OCI-LY1 (cell line): ENCODE data around the gene FHIT.

Experiments
- H2AFZ ChIP-seq: fragments of 200-600 bp; sonication (generic), shearing (Covaris generic); 2 replicates; pipeline ENCODE4 v1.6.0; 2014; ENCODE audit warnings: antibody characterized with exemption, mild to moderate bottlenecking, low read length
- H3F3A ChIP-seq: fragments of 200-600 bp; sonication (generic), shearing (Covaris generic); 2 replicates; pipeline ENCODE4 v1.6.0; 2014; ENCODE audit warnings: mild to moderate bottlenecking, antibody characterized with exemption, low read length, moderate library complexity; ENCODE audit not compliant: insufficient read depth
- H3K27ac ChIP-seq: fragments of 200-600 bp; sonication (generic); 2 replicates; pipeline ENCODE4 v1.5.1; 2014; ENCODE audit warnings: low read length, mixed run types, mild to moderate bottlenecking, low read depth; ENCODE audit not compliant: poor library complexity, severe bottlenecking
- H3K27me3 ChIP-seq: fragments of 200-600 bp; sonication (generic); 2 replicates; pipeline ENCODE4 v1.6.0; 2014; ENCODE audit warnings: antibody characterized with exemption, mild to moderate bottlenecking, low read length, moderate library complexity; ENCODE audit not compliant: insufficient read depth
- H3K36me3 ChIP-seq: fragments of 200-600 bp; sonication (generic); 2 replicates; pipeline ENCODE4 v1.6.1; 2014; ENCODE audit warnings: mild to moderate bottlenecking, antibody characterized with exemption, low read length, moderate library complexity, mixed read lengths; ENCODE audit not compliant: insufficient read depth
- H3K4me1 ChIP-seq: fragments of 200-600 bp; sonication (generic); 2 replicates; pipeline ENCODE4 v1.5.1; 2014; ENCODE audit warnings: mild to moderate bottlenecking, low read length, moderate library complexity; ENCODE audit not compliant: insufficient read depth, severe bottlenecking
- H3K4me2 ChIP-seq: fragments of 200-600 bp; sonication (generic), shearing (Covaris generic); 2 replicates; pipeline ENCODE4 v1.6.1; 2014; ENCODE audit warnings: low read length
- H3K4me3 ChIP-seq: fragments of 200-600 bp; sonication (generic); 2 replicates; pipeline ENCODE4 v1.5.1; 2014; ENCODE audit warnings: low read length, low read depth, mild to moderate bottlenecking, mixed read lengths; ENCODE audit not compliant: poor library complexity, severe bottlenecking
- H3K79me2 ChIP-seq: fragments of 200-600 bp; shearing (Covaris generic); 2 replicates; pipeline ENCODE4 v1.6.1; 2016; ENCODE audit warnings: mixed run types, low read length, mixed read lengths; ENCODE audit not compliant: insufficient read depth
- H3K9ac ChIP-seq: fragments of 200-600 bp; sonication (generic), shearing (Covaris generic); 2 replicates; pipeline ENCODE4 v1.6.1; 2014; ENCODE audit warnings: mild to moderate bottlenecking, low read length, mixed read lengths
- H3K9me2 ChIP-seq: fragments of 200-600 bp; sonication (generic), shearing (Covaris generic); 2 replicates; pipeline ENCODE4 v1.6.1; 2014; ENCODE audit warnings: low read depth, mild to moderate bottlenecking, low read length, mixed read lengths
- H3K9me3 ChIP-seq: fragments of 200-600 bp; shearing (Covaris generic); 2 replicates; pipeline ENCODE4 v1.6.1; 2014; ENCODE audit warnings: low read length, mixed read lengths
- H4K20me1 ChIP-seq: fragments of 200-600 bp; sonication (generic), shearing (Covaris generic); 2 replicates; pipeline ENCODE4 v1.6.0; 2016; ENCODE audit warnings: mild to moderate bottlenecking, low read length; ENCODE audit not compliant: insufficient read depth
- EZH2 ChIP-seq: fragments of 200-600 bp; sonication (generic), shearing (Covaris generic); IDR thresholded peaks from 2 replicates; pipeline ENCODE4 v1.8.0; 2017; ENCODE audit warnings: borderline replicate concordance, mixed run types, mild to moderate bottlenecking, antibody characterized with exemption, low read length, moderate library complexity, mixed read lengths
- TF ChIP-seq, protein P1 (sequence below): fragments of 200-600 bp; sonication (generic), shearing (Covaris generic); IDR thresholded peaks from 2 replicates; pipeline ENCODE4 v1.5.1; 2017; ENCODE audit warnings: mild to moderate bottlenecking, antibody characterized with exemption, low read length, moderate library complexity, mixed read lengths

The FHIT gene

DNA sequence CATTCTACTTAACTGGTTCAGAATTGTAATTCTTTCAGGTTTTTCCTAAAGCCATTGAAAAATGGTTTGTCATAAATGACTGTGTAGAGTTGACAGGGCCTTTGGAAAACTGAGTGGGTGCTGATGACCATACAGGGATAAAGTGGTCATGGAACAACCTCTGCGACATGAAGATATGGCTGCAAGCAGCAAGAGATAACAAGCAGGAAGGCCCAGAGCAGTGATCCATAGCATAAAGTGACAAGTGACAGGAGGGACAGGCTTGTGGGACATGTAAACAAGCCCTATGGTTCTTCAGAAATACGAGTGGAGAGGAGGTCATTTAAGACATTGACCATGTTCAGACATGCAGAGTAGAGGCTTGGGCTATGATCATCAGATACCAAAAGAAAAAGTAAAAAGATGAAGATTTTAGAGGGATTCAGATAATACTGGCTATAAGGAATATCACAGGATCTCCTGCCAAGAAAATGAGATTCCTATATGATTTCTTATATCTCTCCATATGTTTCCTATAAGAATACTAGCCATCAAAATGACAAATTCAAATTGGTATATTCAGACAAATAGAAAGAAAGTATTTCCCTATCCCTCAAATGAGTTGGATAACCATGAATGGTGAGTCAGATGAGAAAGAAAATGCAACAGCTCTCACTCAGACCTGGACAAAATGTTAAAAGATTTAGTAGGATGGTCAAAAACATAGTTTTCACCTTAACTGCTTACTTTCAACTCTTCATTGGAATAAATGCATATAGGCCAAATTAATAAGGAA, 1373.8 kb downstream of the FHIT start:
- no peak overlapping the region for H3K27ac ChIP-seq
- H3F3A ChIP-seq = no peaks in the 10 kb centered on the region
- no peaks in the 10 kb centered on the region for H3K4me1 ChIP-seq
- no peak overlapping the region for H3K9ac ChIP-seq
- H3K4me3 ChIP-seq = no peak overlapping the region
- no peaks in the 10 kb centered on the region for H3K27me3 ChIP-seq
- no peak overlapping the region for H2AFZ ChIP-seq
- no peaks in the 10 kb centered on the region for H4K20me1 ChIP-seq
- TF ChIP-seq, protein P1, sequence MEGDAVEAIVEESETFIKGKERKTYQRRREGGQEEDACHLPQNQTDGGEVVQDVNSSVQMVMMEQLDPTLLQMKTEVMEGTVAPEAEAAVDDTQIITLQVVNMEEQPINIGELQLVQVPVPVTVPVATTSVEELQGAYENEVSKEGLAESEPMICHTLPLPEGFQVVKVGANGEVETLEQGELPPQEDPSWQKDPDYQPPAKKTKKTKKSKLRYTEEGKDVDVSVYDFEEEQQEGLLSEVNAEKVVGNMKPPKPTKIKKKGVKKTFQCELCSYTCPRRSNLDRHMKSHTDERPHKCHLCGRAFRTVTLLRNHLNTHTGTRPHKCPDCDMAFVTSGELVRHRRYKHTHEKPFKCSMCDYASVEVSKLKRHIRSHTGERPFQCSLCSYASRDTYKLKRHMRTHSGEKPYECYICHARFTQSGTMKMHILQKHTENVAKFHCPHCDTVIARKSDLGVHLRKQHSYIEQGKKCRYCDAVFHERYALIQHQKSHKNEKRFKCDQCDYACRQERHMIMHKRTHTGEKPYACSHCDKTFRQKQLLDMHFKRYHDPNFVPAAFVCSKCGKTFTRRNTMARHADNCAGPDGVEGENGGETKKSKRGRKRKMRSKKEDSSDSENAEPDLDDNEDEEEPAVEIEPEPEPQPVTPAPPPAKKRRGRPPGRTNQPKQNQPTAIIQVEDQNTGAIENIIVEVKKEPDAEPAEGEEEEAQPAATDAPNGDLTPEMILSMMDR = no peak
- no peak for TF ChIP-seq EZH2
- H3K36me3 ChIP-seq = no peaks in the 10 kb centered on the region
- H3K9me3 ChIP-seq = no peaks in the 10 kb centered on the region
- H3K79me2 ChIP-seq = no peaks in the 10 kb centered on the region
- no peaks in the 10 kb centered on the region for H3K9me2 ChIP-seq
- H3K4me2 ChIP-seq = no peak overlapping the region

GRCh38 chr3:59876533-59877062, 1374.7 kb downstream of the FHIT start:
- Histone ChIP-seq H3K27me3 (no peaks in the 10 kb centered on the region), H3K4me1 (no peaks in the 10 kb centered on the region), H3K36me3 (no peaks in the 10 kb centered on the region), H4K20me1 (no peaks in the 10 kb centered on the region), H3K79me2 (no peaks in the 10 kb centered on the region), H3K27ac (no peak overlapping the region), H3K9ac (no peak overlapping the region), H3K9me3 (no peaks in the 10 kb centered on the region), H3K4me3 (no peak overlapping the region), H3K4me2 (no peak overlapping the region), H3F3A (no peaks in the 10 kb centered on the region), H2AFZ (no peak overlapping the region), H3K9me2 (no peaks in the 10 kb centered on the region)
- TF ChIP-seq EZH2 = no peak
- TF ChIP-seq, protein P1 = no peak

- H3K79me2 ChIP-seq = no peaks in the 10 kb centered on the region
- H3K9me3 ChIP-seq = no peaks in the 10 kb centered on the region
- H3F3A ChIP-seq = no peaks in the 10 kb centered on the region
- H3K4me3 ChIP-seq = no peak overlapping the region
- H2AFZ ChIP-seq = no peak overlapping the region
- H3K9me2 ChIP-seq = no peaks in the 10 kb centered on the region
- no peaks in the 10 kb centered on the region for H3K36me3 ChIP-seq
- TF ChIP-seq, protein P1 = no peak
- TF ChIP-seq EZH2 = no peak
- no peaks in the 10 kb centered on the region for H3K4me1 ChIP-seq
- H3K4me2 ChIP-seq = no peak overlapping the region
- no peaks in the 10 kb centered on the region for H4K20me1 ChIP-seq
- H3K27me3 ChIP-seq = no peaks in the 10 kb centered on the region
- no peak overlapping the region for H3K27ac ChIP-seq
- H3K9ac ChIP-seq = no peak overlapping the region
Observed at GRCh38 chr3:59873576-59874230, 1377.5 kb downstream of the FHIT start.
